Mesendoderm (in vitro differentiated cells): Measurements from ENCODE around the gene RPL35.
A peak's percentile ranks its signal among the peaks of the same experiment; 100 is the strongest.

Experiments
- DNase-seq: peaks from one replicate; pipeline ENCODE4 v3.0.0; 2013
- H2AK5ac ChIP-seq: 2 replicates; pipeline ENCODE4 v1.6.1; 2013; ENCODE audit warnings: low read length, inconsistent platforms
- H2BK120ac ChIP-seq: 2 replicates; pipeline ENCODE4 v1.6.1; 2013; ENCODE audit warnings: low read depth, mild to moderate bottlenecking, low read length, moderate library complexity, mixed read lengths
- H2BK15ac ChIP-seq: replicated peaks from 2 replicates; pipeline ENCODE4 v1.6.1; 2013; ENCODE audit warnings: low read depth, mild to moderate bottlenecking, moderate library complexity
- H2BK5ac ChIP-seq: 2 replicates; pipeline ENCODE4 v1.6.1; 2013; ENCODE audit warnings: low read length, inconsistent platforms
- H3K18ac ChIP-seq: 2 replicates; pipeline ENCODE4 v1.6.1; 2013; ENCODE audit warnings: mild to moderate bottlenecking, low read length, mixed read lengths
- H3K23ac ChIP-seq: one replicate; pipeline ENCODE4 v1.6.1; 2013; ENCODE audit warnings: low read length
- H3K27ac ChIP-seq: 2 replicates; pipeline ENCODE4 v1.5.1; 2013; ENCODE audit warnings: low read depth, mild to moderate bottlenecking, inconsistent platforms, low read length, moderate library complexity
- H3K27me3 ChIP-seq: 2 replicates; pipeline ENCODE4 v1.6.1; 2013; ENCODE audit warnings: low read length, control low read depth, mild to moderate bottlenecking, inconsistent platforms; ENCODE audit not compliant: insufficient read depth, poor library complexity
- H3K36me3 ChIP-seq: 2 replicates; pipeline ENCODE4 v1.6.1; 2013; ENCODE audit warnings: low read length, inconsistent platforms; ENCODE audit not compliant: control insufficient read depth, insufficient read depth
- H3K4ac ChIP-seq: one replicate; pipeline ENCODE4 v1.6.1; 2013; ENCODE audit warnings: low read depth, mild to moderate bottlenecking, low read length, moderate library complexity
- H3K4me1 ChIP-seq: 2 replicates; pipeline ENCODE4 v1.6.1; 2013; ENCODE audit warnings: low read depth, low read length, inconsistent platforms; ENCODE audit not compliant: control insufficient read depth
- H3K4me2 ChIP-seq: 2 replicates; pipeline ENCODE4 v1.6.1; 2013; ENCODE audit warnings: low read length
- H3K4me3 ChIP-seq: 2 replicates; pipeline ENCODE4 v1.5.1; 2013; ENCODE audit warnings: mild to moderate bottlenecking, low read length
- H3K56ac ChIP-seq: one replicate; pipeline ENCODE4 v1.6.1; 2013; ENCODE audit warnings: low read length
- H3K79me1 ChIP-seq: 2 replicates; pipeline ENCODE4 v1.6.1; 2013; ENCODE audit warnings: low read length, inconsistent platforms
- H3K79me2 ChIP-seq: 2 replicates; pipeline ENCODE4 v1.6.1; 2013; ENCODE audit warnings: mild to moderate bottlenecking, low read length; ENCODE audit not compliant: control insufficient read depth, insufficient read depth
- H3K9ac ChIP-seq: 2 replicates; pipeline ENCODE4 v1.6.1; 2013; ENCODE audit warnings: low read length, inconsistent platforms
- H4K5ac ChIP-seq: one replicate; pipeline ENCODE4 v1.6.1; 2013; ENCODE audit warnings: low read length
- H4K8ac ChIP-seq: one replicate; pipeline ENCODE4 v1.6.1; 2013; ENCODE audit warnings: low read depth, mild to moderate bottlenecking, control low read depth, low read length, moderate library complexity
- WGBS: extraction: QIAGEN DNeasy Blood & Tissue Kit; methylation state at CpG from one replicate; pipeline ENCODE4 v1.1.7; 2013; ENCODE audit warnings: low lambda C conversion rate, missing lambda C conversion rate; ENCODE audit not compliant: insufficient coverage; ENCODE audit errors: extremely low coverage; 5-methylcytosine and 5-hydroxymethylcytosine counted together

RPL35 gene

DNA sequence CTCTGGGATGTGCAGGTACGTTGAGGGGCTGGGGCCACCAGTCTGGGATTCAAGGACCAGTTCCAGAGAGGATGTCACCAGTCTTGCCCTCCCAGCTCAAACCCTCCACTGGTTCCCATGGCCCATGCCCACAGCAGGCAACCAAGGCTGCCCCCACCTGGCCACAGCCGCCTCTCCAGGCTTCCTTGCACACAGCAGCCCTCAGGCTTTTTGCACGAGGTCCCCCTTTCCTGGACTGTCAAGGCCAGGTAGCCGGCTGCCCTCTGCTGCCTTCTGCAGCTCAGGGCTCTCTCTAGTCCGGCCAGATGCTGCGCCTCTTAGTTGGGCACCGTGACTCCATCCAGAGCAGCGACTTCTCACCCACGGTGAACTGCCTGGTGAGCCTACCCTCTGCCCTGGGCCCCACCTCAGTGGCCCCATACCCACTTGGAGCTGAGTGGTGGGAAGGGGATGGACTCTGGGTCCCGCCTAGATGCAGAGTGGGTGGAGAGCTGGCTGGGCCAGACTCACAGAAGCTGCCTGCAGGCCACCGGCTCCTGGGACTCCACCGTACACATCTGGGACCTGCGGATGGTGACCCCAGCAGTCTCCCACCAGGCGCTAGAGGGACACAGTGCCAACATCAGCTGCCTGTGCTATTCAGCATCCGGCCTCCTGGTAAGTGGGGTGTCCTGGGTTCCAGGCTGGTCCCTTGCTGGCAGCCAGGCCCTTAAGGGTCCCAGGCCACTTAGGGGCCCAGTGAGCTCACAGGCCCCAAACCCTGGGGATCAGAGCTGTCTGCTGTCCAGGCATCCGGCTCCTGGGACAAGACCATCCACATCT, 5.6 kb downstream of the RPL35 start:
- Histone ChIP-seq H3K79me2 (peaks cover 29% of the 10 kb centered on the region), H3K56ac (no peak overlapping the region), H2AK5ac (no peak overlapping the region), H2BK5ac (no peak overlapping the region), H2BK120ac (no peak overlapping the region), H3K4me3 (no peak overlapping the region), H3K18ac (no peak overlapping the region), H3K27ac (no peak overlapping the region), H2BK15ac (no peak overlapping the region), H3K27me3 (no peaks in the 10 kb centered on the region), H3K4me1 (peaks cover 4% of the 10 kb centered on the region), H3K79me1 (peaks cover 18% of the 10 kb centered on the region), H4K5ac (no peak overlapping the region), H3K9ac (no peak overlapping the region), H3K4ac (no peak overlapping the region), H4K8ac (no peak overlapping the region), H3K4me2 (no peak overlapping the region), H3K36me3 (peaks cover 32% of the 10 kb centered on the region), H3K23ac (no peak overlapping the region)
- WGBS: no CpG with 5 or more reads among the region's 16 CpGs
- DNase-seq: peak; percentile 84

- Histone ChIP-seq H4K5ac (no peak overlapping the region), H3K36me3 (peaks cover 30% of the 10 kb centered on the region), H3K9ac (no peak overlapping the region), H4K8ac (no peak overlapping the region), H2BK5ac (no peak overlapping the region), H3K23ac (no peak overlapping the region), H3K4me2 (no peak overlapping the region), H2BK120ac (no peak overlapping the region), H3K4me1 (peaks cover 4% of the 10 kb centered on the region), H3K27me3 (no peaks in the 10 kb centered on the region), H3K4me3 (no peak overlapping the region), H3K18ac (no peak overlapping the region), H3K79me1 (peaks cover 18% of the 10 kb centered on the region), H2AK5ac (no peak overlapping the region), H3K79me2 (peaks cover 23% of the 10 kb centered on the region), H3K4ac (no peak overlapping the region), H3K56ac (no peak overlapping the region), H2BK15ac (no peak overlapping the region), H3K27ac (no peak overlapping the region)
- no peak for DNase-seq
- no CpG with 5 or more reads among the region's 18 CpGs for WGBS
Measured at GRCh38 chr9:124855566-124855943, 6.2 kb downstream of the RPL35 start.

DNA sequence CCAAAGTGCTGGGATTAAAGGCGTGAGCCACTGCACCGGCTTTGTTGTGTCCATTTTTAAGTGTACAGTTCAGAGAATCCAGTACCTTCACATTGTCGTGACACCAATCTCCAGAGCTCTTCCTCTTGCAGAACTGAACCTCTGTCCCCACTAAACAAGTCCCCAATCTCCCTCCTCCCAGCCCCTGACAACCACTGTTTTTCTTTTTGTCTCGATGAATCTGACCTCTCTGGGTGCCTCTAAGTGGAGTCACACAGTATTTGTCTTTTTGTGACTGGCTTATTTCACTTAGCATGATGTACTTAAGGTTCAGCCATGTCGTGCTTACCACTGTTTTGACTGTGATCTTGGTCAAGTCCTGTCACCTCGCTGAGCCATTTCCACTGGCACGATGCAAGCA, 6.9 kb downstream of the RPL35 start:
- H3K4me1 ChIP-seq: no peaks in the 10 kb centered on the region
- no peak overlapping the region for H2BK5ac ChIP-seq
- no peak overlapping the region for H3K4ac ChIP-seq
- H2BK120ac ChIP-seq: no peak overlapping the region
- DNase-seq: no peak
- H2AK5ac ChIP-seq: no peak overlapping the region
- H3K4me3 ChIP-seq: no peak overlapping the region
- no peak overlapping the region for H4K5ac ChIP-seq
- no peak overlapping the region for H4K8ac ChIP-seq
- H3K9ac ChIP-seq: no peak overlapping the region
- no peaks in the 10 kb centered on the region for H3K27me3 ChIP-seq
- H3K79me1 ChIP-seq: peaks cover 14% of the 10 kb centered on the region
- WGBS: no CpG with 5 or more reads among the region's 7 CpGs
- H3K27ac ChIP-seq: no peak overlapping the region
- no peak overlapping the region for H3K56ac ChIP-seq
- no peak overlapping the region for H2BK15ac ChIP-seq
- peaks cover 22% of the 10 kb centered on the region for H3K36me3 ChIP-seq
- peaks cover 15% of the 10 kb centered on the region for H3K79me2 ChIP-seq
- no peak overlapping the region for H3K18ac ChIP-seq
- no peak overlapping the region for H3K4me2 ChIP-seq
- no peak overlapping the region for H3K23ac ChIP-seq

GRCh38 chr9:124854161-124854560, 7.6 kb downstream of the RPL35 start:
- Histone ChIP-seq H2BK15ac (no peak overlapping the region), H3K79me2 (peaks cover 9% of the 10 kb centered on the region), H4K8ac (no peak overlapping the region), H3K4me2 (no peak overlapping the region), H3K4ac (no peak overlapping the region), H2BK5ac (no peak overlapping the region), H3K4me1 (no peaks in the 10 kb centered on the region), H3K18ac (no peak overlapping the region), H3K23ac (no peak overlapping the region), H3K36me3 (peaks cover 16% of the 10 kb centered on the region), H2AK5ac (no peak overlapping the region), H2BK120ac (no peak overlapping the region), H3K79me1 (peaks cover 9% of the 10 kb centered on the region), H3K4me3 (no peak overlapping the region), H3K27ac (no peak overlapping the region), H3K9ac (no peak overlapping the region), H3K27me3 (no peaks in the 10 kb centered on the region), H3K56ac (no peak overlapping the region), H4K5ac (no peak overlapping the region)
- no CpG with 5 or more reads among the region's 8 CpGs for WGBS
- no peak for DNase-seq

- H3K4ac ChIP-seq: no peak overlapping the region
- H3K27ac ChIP-seq: no peak overlapping the region
- no peak overlapping the region for H2BK15ac ChIP-seq
- H3K56ac ChIP-seq: no peak overlapping the region
- H3K18ac ChIP-seq: no peak overlapping the region
- H3K23ac ChIP-seq: no peak overlapping the region
- peaks cover 12% of the 10 kb centered on the region for H3K36me3 ChIP-seq
- H3K4me3 ChIP-seq: no peak overlapping the region
- no peak overlapping the region for H2BK120ac ChIP-seq
- no peak for DNase-seq
- no peak overlapping the region for H2AK5ac ChIP-seq
- H4K5ac ChIP-seq: no peak overlapping the region
- WGBS: no CpG with 5 or more reads among the region's 11 CpGs
- no peak overlapping the region for H2BK5ac ChIP-seq
- H3K4me1 ChIP-seq: no peaks in the 10 kb centered on the region
- H3K4me2 ChIP-seq: peak overlapping the region; percentile 52
- H4K8ac ChIP-seq: no peak overlapping the region
- H3K79me2 ChIP-seq: peaks cover 4% of the 10 kb centered on the region
- H3K27me3 ChIP-seq: no peaks in the 10 kb centered on the region
- H3K79me1 ChIP-seq: peaks cover 5% of the 10 kb centered on the region
- H3K9ac ChIP-seq: no peak overlapping the region
Measured at GRCh38 chr9:124853605-124854143, 8.1 kb downstream of the RPL35 start.
